Suprapubic skin (tissue), 3 donors: Measurements from ENCODE around the gene TAF12.

Experiments
- CTCF ChIP-seq, 2 donors: fragments of 200-600 bp in 1 of 2; fragments of 450-650 bp in 1 of 2; sonication (generic) in 1 of 2; IDR thresholded peaks; one replicate each; pipeline ENCODE4 v1.5.1; 2016 to 2019; ENCODE audit warnings: antibody characterized with exemption in 2 of 2, mild to moderate bottlenecking in 1 of 2, moderate library complexity in 1 of 2
- EP300 ChIP-seq: sonication (generic); formaldehyde crosslinking; IDR thresholded peaks from one replicate; pipeline ENCODE4 v1.6.1; 2017; ENCODE audit warnings: antibody characterized with exemption
- POLR2A ChIP-seq, 2 donors: fragments of 450-650 bp; IDR thresholded peaks; one replicate each; pipeline ENCODE4 v1.6.1; 2017; ENCODE audit warnings: antibody characterized with exemption in 2 of 2, mild to moderate bottlenecking in 2 of 2, moderate library complexity in 2 of 2

- TF ChIP-seq EP300 (no peak), POLR2A (IDR thresholded peaks at IDR 0.05) (no peak), CTCF (IDR thresholded peaks at IDR 0.05) (no peak)
Measured at GRCh38 chr1:28564310-28564709, 78.6 kb downstream of the TAF12 start.
